ENCODE data around the gene GTF3C1.
"Not testable (repeated sequence)": the region's sequence is repeated elsewhere in the genome, so short reads cannot be mapped to it uniquely, and the experiment has no call there.

Gene GTF3C1

DNA sequence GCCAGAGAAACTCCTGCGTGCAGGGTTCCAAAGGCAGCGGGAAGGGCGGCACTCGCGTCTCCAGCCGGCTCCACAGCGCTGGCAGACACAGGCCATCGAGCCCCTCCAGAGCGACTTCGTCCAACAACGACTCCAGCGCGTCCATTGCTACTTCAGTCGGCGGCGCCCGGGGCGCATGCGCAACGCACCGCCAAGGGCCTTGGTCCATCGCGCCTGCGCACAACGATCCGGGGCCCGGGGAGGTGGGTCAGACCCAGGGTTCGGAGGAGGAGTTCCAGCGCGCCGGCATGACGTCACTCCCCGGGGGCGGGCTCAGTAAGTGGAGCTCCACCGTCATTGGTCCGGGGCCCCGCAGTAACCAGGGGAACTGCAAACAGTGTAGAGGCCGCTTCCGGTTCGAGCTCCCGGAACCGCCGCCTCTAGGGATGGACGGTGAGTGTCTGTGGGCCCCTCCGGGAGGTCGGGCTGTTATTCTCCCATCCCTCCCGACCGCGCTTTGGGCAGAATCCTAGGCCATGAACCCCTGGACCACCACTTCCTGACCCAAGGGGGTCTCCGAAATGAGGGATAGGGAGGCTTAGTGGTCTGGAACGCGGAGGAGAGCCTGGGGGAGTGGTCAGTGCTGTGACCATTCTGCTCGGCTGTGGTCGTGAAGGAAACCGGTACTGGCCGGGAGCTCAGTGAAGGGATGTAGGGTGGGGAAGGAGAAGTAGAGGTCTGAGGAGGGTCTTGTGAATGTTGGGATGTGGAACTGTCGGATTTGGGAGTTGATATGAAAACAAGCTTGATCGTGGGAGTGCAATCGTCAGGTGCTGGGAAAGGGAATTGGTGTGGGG lies at the start of gene GTF3C1, which contains the start of gene KATNIP:
Gene GTF3C1, minus strand, starts transcription at position 168 of the 836 bp plus-strand sequence. Its CDS starts 23 bp downstream, at position 145.
Gene KATNIP, plus strand, starts transcription at position 399 of the 836 bp plus-strand sequence. Its CDS starts 27 bp downstream, at position 426.
- DNase-seq, result peak; percentile 97

DNA sequence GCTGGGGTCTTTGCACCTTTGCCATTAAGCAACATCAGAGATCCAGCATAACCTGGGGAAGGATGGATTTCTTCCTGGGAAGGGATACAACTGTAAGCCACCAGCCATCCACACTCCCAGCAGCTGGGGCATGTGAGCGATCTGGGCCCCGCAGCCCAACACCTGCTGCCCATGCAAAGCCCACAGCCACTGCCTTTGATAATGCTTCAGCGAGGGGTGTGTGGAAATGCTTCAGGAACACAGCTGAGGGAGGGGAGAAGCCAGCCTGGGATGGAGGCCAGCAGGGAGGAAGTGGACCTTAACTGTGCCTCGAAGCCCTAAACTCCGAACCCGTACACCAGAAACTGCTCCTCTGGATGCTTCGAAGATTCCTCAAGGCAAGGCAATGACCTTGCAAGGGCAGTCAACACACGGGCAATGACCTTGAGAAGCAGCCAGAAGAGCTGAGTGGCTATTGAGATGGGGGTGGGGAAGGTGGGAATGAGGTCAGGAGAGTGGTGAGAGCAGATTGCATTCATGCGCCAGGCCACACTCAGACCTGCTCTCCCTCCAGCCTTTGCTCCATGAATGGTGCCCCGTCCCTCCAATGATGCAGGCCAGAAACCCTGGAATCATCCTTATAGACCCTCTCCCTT lies 49.3 kb upstream of the GTF3C1 start:
- DNase-seq, result no peak

- DNase-seq, result no peak
Observed at GRCh38 chr16:27598220-27598619, 48.5 kb upstream of the GTF3C1 start.

DNA sequence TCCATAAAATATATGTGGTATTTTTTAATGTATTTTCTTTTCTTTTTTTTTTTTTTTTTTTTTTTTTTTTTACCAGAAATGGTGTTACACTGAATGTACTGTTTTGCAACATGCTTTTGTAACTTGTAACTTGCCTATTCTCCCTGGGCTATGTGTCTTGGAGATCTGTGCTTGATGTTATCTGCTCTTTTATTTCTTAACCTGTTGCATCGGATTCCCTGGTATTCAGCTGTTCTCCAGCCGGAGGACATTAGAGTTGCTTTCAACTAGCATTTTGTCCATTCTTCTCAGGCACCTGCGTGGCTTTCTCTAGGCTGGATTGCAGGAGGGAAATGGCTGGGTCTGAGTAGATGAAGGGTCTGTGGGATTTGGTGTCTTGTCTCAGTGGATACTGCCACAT lies 47.6 kb upstream of the GTF3C1 start:
- DNase-seq, result no peak

GRCh38 chr16:27596411-27596810 lies 46.7 kb upstream of the GTF3C1 start:
- no peak for DNase-seq

DNA sequence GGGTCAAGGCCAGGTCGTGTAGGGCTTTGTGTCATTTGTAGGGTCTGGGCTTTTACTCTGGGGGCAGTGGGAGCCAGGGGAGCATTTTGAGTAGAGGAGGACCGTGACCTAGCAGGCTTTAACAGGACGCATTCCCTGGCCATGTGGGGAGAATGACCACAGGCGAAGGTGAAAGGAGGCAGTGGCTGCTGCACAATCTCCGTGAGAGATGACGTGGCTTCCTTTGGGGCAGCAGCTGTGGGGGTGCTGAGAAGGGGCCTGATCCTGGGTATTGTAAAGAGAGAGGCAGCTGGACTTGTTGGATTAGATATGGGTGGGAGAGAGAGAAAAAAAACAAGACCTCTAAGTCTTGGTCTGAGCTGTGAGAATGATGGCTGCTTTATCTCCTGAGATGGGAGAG lies 46.3 kb upstream of the GTF3C1 start:
- DNase-seq, result no peak

DNA sequence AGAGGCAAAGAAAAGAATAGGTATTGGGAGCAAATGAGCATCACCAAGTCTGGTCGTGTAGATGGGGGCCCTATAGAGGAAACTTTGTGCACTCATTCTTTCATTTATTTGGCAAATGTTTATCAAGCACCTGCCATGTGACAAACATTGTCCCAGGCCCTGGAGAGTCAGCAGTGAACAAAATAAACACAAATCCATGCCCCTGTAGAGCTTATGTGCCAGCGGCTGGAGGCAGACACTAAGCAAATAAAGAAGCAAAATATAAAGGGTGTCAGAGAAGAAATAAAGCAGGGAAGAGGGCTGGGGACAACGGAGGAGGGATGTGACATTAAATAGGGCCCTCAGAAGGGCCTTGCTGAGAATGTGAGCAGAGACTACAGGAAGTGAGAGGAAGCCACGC lies 45.8 kb upstream of the GTF3C1 start:
- no peak for DNase-seq

GRCh38 chr16:27591837-27592236 lies 42.1 kb upstream of the GTF3C1 start:
- DNase-seq, result no peak

DNA sequence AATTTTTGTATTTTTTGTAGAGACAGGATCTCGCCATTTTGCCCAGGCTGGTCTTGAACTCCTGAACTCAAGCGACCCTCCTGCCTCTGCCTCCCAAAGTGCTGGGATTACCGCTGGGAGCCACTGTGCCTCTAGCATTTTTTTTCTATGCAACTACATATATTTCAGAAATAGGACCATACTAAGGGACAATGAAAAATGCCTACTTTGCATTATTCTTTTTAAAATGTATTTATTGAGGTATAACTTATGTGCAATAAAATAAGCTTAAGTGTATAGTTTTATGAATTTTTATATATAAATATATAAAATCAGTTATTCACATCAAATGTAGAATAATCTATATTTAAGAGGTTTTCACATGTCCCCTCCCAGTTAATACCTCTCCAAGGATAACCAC lies 38.3 kb upstream of the GTF3C1 start:
- no peak for DNase-seq

DNA sequence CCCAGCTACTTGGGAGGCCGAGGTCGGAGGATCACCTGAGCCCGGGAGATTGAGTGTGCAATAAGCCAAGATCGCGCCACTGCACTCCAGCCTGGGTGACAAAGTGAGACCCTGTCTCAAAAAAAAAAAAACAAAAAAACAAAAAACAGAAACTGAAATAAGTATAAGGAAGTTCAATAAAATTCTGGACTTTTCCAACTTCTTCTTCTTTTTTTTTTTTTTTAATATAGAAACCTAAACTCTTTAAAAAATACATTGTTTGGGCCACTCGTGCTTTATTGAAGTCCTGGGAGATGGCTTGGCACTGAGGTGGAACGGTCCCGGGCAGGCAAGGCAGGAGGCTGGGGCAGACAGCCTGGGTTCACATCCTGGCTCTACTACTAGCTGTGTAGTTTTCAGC lies 37.0 kb upstream of the GTF3C1 start:
- no peak for DNase-seq

- no peak for DNase-seq
Observed at GRCh38 chr16:27585200-27585599, 35.5 kb upstream of the GTF3C1 start.

DNA sequence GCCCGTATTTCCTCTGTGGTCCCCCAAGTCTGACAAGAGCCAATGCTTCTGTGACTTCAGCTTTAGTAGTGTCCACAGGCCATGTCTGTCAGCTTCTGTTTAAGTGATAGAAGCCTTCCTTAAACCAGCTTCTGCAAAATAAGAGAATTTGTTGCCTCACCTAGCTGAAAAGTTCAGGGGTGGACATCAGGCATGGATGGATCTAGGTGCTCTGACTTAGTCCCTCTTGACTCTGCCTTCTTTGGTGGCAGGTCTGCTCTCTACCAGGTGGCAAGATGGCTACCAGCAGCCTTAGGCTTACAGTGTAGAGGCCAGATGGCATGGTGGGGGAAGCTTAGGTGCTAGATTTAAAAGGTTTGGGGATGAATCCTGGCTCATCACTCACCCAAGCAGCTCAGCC lies 33.9 kb upstream of the GTF3C1 start:
- no peak for DNase-seq

GRCh38 chr16:27582883-27583282 lies 33.2 kb upstream of the GTF3C1 start:
- no peak for DNase-seq

- no peak for DNase-seq
Observed at GRCh38 chr16:27579087-27579980, 29.6 kb upstream of the GTF3C1 start.

DNA sequence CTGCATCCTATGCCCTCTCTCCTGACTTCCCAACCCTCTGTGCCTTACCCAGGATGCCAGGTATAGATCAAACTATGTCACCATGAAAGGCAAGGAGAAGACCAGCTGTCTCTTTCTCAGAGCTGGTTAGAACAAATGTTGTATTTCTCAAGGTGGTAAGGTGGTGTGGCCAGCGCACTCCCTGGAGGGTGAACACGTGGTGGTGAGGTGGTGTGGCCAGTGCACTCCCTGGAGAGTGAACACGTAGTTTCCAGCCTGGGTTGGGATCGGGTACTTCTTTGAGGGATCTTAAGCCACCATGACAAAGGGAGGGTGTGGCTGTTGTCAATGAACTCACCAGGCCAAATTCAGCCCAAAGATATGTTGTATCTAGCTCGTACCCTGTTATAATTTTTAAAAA lies 27.0 kb upstream of the GTF3C1 start:
- DNase-seq, result no peak

DNA sequence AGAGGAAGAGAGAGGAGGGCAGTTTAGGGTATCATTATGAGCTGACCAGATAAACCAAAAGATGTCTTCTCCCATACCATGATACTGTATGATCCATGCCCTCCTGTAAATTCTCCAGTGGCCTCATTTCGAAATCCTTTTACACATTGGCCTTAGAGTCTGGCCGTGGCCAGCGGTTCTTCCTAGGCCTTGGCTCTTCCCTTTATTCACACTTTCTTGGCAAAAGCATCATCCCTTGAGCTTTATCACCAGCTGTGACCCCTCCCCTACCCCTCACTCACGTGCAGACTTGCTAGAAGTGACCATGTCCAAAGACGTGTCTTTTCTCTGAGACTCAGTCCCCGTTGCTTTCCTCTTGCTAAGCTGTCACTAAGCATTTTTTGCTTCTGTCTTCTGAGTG lies 23.0 kb upstream of the GTF3C1 start:
- DNase-seq, result no peak

- no peak for DNase-seq
Observed at GRCh38 chr16:27571433-27572326, 22.0 kb upstream of the GTF3C1 start.

DNA sequence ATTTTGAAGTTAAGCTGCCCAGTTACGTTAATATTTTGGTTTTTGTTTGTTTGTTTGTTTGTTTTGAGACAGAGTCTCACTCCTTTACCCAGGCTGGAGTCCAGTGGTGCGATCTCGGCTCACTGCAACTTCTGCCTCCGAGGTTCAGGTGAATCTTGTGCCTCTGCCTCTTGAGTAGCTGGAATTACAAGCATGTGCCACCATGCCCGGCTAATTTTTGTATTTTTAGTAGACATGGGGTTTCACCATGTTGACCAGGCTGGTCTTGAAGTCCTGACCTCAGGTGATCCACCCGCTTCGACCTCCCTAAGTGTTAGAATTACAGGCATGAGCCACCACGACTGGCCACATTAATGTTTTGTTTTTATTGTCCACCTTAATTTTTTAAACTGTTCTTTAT lies 21.3 kb upstream of the GTF3C1 start:
- DNase-seq, result not testable (repeated sequence)

GRCh38 chr16:27568077-27568476 lies 18.4 kb upstream of the GTF3C1 start:
- no peak for DNase-seq

GRCh38 chr16:27566417-27566816 lies 16.7 kb upstream of the GTF3C1 start:
- DNase-seq, result no peak

DNA sequence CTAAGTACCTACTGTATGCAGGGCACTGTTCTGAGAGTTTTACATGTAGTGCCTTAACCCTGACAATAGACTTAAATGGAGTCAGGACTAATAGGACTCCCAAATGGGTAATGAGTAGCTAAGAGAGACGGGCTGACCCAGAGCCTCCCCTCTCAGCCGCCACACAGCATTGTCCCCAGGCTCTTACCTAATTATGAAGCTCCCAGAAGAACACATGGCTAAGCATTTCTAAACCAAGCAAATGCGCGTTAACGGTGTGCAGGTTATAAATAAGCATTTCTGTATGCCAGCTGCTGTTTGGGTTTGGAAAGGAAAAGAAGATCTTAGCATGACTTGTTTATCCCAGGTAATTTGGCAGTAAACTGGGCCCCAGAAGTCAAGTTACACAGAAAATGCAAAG lies 14.5 kb upstream of the GTF3C1 start:
- DNase-seq, result peak; percentile 33

GRCh38 chr16:27561216-27561615 lies 11.5 kb upstream of the GTF3C1 start:
- DNase-seq, result no peak

Measured in NCI-H2171 (cell line).